Activated effector memory CD4-positive, alpha-beta T cell treated with Interleukin-2 at 50 U/mL for 16 hours (primary cell): Measurements from ENCODE around the gene COMMD6.

Source experiments
- DNase-seq: peaks from one replicate; pipeline ENCODE4 v3.0.0-alpha.2; 2020

Gene COMMD6

GRCh38 chr13:75521956-75522355, 15.7 kb downstream of the COMMD6 start:
- DNase-seq: no peak

- no peak for DNase-seq
Measured at GRCh38 chr13:75518439-75519088, 19.1 kb downstream of the COMMD6 start.

- DNase-seq: no peak
Measured at GRCh38 chr13:75514080-75514995, 23.3 kb downstream of the COMMD6 start.

- DNase-seq: no peak
Measured at GRCh38 chr13:75513271-75513670, 24.4 kb downstream of the COMMD6 start.

- DNase-seq: no peak
Measured at GRCh38 chr13:75512253-75512652, 25.4 kb downstream of the COMMD6 start.

- DNase-seq: no peak
Measured at GRCh38 chr13:75511051-75511625, 26.5 kb downstream of the COMMD6 start.

- no peak for DNase-seq
Measured at GRCh38 chr13:75508002-75508548, 29.6 kb downstream of the COMMD6 start.

- no peak for DNase-seq
Measured at GRCh38 chr13:75507027-75508001, 30.3 kb downstream of the COMMD6 start.

- DNase-seq: no peak
Measured at GRCh38 chr13:75506018-75506417, 31.6 kb downstream of the COMMD6 start.

- DNase-seq: no peak
Measured at GRCh38 chr13:75505327-75505726, 32.3 kb downstream of the COMMD6 start.

GRCh38 chr13:75495938-75496337, 41.7 kb downstream of the COMMD6 start:
- no peak for DNase-seq

- DNase-seq: no peak
Measured at GRCh38 chr13:75494491-75494890, 43.1 kb downstream of the COMMD6 start.

- no peak for DNase-seq
Measured at GRCh38 chr13:75493156-75493555, 44.5 kb downstream of the COMMD6 start.

- DNase-seq: no peak
Measured at GRCh38 chr13:75492389-75492788, 45.3 kb downstream of the COMMD6 start.

- DNase-seq: no peak
Measured at GRCh38 chr13:75491376-75491775, 46.3 kb downstream of the COMMD6 start.

- DNase-seq: no peak
Measured at GRCh38 chr13:75489502-75490263, 48.0 kb downstream of the COMMD6 start.

- DNase-seq: no peak
Measured at GRCh38 chr13:75486146-75487062, 51.2 kb downstream of the COMMD6 start.

- DNase-seq: no peak
Measured at GRCh38 chr13:75485286-75486062, 52.2 kb downstream of the COMMD6 start.

- no peak for DNase-seq
Measured at GRCh38 chr13:75482820-75483079, 54.9 kb downstream of the COMMD6 start.
